ENCODE data around the gene CAPN1. TPM values are rescaled to one million over a fixed set of nuclear protein-coding genes. Genes with fewer than 3 reads are reported as not detected.

Gene CAPN1
- total and polyA plus RNA-seq, 11 donors, result 67.8 to 139 (median 86.1) TPM

DNA sequence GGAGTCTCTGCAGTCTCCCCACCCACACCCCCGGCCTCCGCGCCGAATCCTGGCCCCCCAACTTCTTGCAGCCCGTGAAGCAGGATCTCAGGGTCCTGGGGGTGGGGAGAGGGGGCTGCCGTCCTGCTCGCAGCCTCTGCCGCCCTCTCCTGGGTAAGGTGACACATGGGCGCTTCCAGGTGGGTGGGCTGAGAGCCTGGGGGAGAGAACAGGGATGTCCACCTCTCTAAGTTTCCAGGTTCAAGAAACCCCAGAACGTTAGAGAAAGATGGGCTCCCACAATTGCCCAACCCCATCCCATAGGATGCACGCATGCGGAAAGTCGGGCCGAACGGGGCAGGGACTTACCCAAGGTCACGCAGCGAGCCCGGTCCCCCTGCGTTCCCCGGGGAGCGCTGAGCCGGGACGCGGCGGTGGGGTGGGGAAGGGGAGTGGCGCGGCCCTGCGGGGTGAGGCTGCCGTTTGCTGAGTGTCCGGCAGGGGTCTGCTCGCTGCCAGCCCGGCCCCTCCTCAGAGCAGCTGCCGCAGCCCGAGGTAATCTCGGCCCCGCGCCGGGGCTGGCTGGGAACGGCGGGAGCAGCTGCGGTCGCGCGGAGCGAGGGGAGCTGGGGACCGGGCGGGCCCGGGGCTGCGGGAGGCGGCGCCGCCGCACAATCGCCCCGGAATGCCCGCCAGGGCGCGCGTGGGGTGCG is 705 bp upstream of the CAPN1 start:
- H3K27ac ChIP-seq, result peak overlapping the region; percentile 73 to 98 (median 93)
- peaks cover 0 to 30% (median 12%) of the 10 kb centered on the region in 12 donors for H3K4me1 ChIP-seq
- TF ChIP-seq POLR2A (IDR thresholded peaks at IDR 0.05), result peak in 1 of 2 donors; percentile 64
- TF ChIP-seq, protein P1, sequence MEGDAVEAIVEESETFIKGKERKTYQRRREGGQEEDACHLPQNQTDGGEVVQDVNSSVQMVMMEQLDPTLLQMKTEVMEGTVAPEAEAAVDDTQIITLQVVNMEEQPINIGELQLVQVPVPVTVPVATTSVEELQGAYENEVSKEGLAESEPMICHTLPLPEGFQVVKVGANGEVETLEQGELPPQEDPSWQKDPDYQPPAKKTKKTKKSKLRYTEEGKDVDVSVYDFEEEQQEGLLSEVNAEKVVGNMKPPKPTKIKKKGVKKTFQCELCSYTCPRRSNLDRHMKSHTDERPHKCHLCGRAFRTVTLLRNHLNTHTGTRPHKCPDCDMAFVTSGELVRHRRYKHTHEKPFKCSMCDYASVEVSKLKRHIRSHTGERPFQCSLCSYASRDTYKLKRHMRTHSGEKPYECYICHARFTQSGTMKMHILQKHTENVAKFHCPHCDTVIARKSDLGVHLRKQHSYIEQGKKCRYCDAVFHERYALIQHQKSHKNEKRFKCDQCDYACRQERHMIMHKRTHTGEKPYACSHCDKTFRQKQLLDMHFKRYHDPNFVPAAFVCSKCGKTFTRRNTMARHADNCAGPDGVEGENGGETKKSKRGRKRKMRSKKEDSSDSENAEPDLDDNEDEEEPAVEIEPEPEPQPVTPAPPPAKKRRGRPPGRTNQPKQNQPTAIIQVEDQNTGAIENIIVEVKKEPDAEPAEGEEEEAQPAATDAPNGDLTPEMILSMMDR (IDR thresholded peaks at IDR 0.05), result peak; percentile 27 to 58 (median 45)
- WGBS, 4 donors, result 1 to 2% (median 1%) methylated on average over 15 to 60 of the region's 60 CpGs
- intact Hi-C loops (cut with DNase I), result loop anchor here in 9 of 10 donors (2.0 to 10.0 kb wide), 8 partner anchors 44 to 169 kb away; partner anchors contain the start of genes TM7SF2 (in 5 of the 9), ARL2 (in 2 of the 9), FAU (in 2 of the 9) and MRPL49 (in 2 of the 9)
- peak; percentile 51 to 84 (median 64) for DNase-seq
- peak; percentile 21 to 68 (median 56) for ATAC-seq
- H3K27me3 ChIP-seq, result no peaks in the 10 kb centered on the region
- H3K4me3 ChIP-seq, result peak overlapping the region; percentile 65 to 98 (median 80)
- H3K9me3 ChIP-seq, result no peaks in the 10 kb centered on the region
- H3K36me3 ChIP-seq, result peaks cover 0 to 24% (median 14%) of the 10 kb centered on the region in 9 donors

DNA sequence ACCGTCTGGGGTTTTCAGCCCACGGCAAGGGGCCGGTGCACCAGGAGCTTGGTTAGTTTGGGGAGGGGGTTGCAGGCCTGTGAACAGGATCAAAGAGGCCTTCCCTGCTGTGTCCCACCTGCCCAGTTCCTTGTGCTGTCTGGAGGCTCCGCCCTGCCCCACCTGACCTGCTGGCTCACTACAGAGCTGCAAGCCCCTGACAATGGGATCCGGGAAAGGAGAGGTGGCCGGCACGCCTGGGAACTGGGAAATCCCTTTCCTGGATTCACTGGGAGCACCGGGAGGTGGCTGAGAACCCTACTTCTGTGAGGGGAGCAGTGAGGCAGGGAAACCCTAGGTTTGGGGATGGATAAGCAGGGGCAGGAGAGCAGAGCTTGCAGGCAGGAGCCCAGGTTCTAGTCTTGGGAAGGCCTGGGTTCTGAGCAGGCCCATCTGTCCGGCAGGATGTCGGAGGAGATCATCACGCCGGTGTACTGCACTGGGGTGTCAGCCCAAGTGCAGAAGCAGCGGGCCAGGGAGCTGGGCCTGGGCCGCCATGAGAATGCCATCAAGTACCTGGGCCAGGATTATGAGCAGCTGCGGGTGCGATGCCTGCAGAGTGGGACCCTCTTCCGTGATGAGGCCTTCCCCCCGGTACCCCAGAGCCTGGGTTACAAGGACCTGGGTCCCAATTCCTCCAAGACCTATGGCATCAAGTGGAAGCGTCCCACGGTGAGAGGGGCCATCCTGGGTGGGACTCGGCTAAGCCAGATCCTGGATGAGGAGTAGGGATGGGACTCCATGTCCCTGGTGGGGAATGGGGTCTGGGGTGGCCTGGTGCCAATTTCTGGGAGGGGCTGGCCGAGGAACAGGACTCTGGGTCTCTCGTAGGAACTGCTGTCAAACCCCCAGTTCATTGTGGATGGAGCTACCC is 786 bp downstream of the CAPN1 start:
- TF ChIP-seq, protein P1 (IDR thresholded peaks at IDR 0.05), result no peak
- no peak for TF ChIP-seq POLR2A (IDR thresholded peaks at IDR 0.05)
- DNase-seq (peak in 4 of 5 donors; percentile 38 to 68 (median 54)), ATAC-seq (peak; percentile 19 to 61 (median 32))
- 34 to 42% (median 40%) methylated on average over 10 to 23 of the region's 23 CpGs for WGBS, 4 donors
- Histone ChIP-seq H3K36me3 (peaks cover 0 to 39% (median 29%) of the 10 kb centered on the region in 9 donors), H3K4me3 (peak overlapping the region; percentile 65 to 98 (median 80)), H3K27ac (peak overlapping the region; percentile 73 to 98 (median 93)), H3K27me3 (no peaks in the 10 kb centered on the region), H3K9me3 (no peaks in the 10 kb centered on the region), H3K4me1 (peaks cover 0 to 30% (median 12%) of the 10 kb centered on the region in 12 donors)
- intact Hi-C loops (cut with DNase I), result loop anchor here in 8 of 10 donors (5.0 to 10.0 kb wide), 5 partner anchors 45 to 170 kb away; partner anchors contain the start of genes TM7SF2 (in 3 of the 8), FAU (in 2 of the 8), MRPL49 (in 2 of the 8) and ARL2 (in 1 of the 8)

DNA sequence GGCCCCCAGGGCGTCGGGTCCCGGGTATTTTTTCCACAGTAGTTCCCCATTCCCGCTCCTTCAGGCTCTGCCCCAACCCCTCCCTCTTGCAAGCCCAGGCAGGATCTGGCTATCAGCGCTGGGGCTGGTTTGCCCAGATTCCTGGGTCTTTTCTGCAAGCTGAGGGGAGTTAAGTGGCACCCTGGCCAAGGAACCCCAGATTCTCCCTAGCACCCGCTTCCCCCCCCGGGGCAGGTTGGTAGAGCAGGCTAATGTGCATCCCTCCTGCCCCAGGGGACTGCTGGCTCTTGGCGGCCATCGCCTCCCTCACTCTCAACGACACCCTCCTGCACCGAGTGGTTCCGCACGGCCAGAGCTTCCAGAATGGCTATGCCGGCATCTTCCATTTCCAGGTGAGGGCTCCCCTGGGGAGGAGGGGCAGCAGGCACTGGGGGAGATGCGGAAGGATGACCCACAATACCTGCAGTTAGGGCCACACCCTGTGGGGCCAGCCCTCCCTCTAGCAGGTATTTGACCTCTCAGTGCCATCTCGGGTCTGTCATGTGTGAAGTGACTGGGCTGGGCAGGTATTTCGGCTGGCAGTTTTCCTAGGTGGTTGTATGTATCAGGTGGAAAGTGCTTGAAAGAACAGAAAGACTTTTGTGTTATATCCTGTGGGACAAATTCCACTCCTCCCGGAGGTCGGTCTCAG is 1.6 kb downstream of the CAPN1 start:
- DNase-seq (no peak), ATAC-seq (no peak)
- Histone ChIP-seq H3K36me3 (peaks cover 0 to 48% (median 36%) of the 10 kb centered on the region in 9 donors), H3K4me3 (peak overlapping the region in 6 of 12 donors; percentile 65 to 98 (median 88)), H3K4me1 (peaks cover 0 to 30% (median 12%) of the 10 kb centered on the region in 12 donors), H3K27ac (peak overlapping the region in 4 of 12 donors; percentile 15 to 98 (median 93)), H3K27me3 (no peaks in the 10 kb centered on the region), H3K9me3 (no peaks in the 10 kb centered on the region)
- TF ChIP-seq, protein P1 (IDR thresholded peaks at IDR 0.05), result no peak
- no peak for TF ChIP-seq POLR2A (IDR thresholded peaks at IDR 0.05)
- intact Hi-C loops (cut with DNase I), result loop anchor here in 8 of 10 donors (5.0 to 10.0 kb wide), 5 partner anchors 46 to 171 kb away; partner anchors contain the start of genes TM7SF2 (in 3 of the 8), FAU (in 2 of the 8), MRPL49 (in 2 of the 8) and ARL2 (in 1 of the 8)
- WGBS, 4 donors, result 81 to 86% (median 85%) methylated on average over 17 to 19 of the region's 19 CpGs

Data from heart left ventricle (tissue), 16 donors.